ENCODE results near the gene SCAMP4.
"Not testable (repeated sequence)": the region's sequence is repeated elsewhere in the genome, so short reads cannot be mapped to it uniquely, and the experiment has no call there.

SCAMP4 gene

DNA sequence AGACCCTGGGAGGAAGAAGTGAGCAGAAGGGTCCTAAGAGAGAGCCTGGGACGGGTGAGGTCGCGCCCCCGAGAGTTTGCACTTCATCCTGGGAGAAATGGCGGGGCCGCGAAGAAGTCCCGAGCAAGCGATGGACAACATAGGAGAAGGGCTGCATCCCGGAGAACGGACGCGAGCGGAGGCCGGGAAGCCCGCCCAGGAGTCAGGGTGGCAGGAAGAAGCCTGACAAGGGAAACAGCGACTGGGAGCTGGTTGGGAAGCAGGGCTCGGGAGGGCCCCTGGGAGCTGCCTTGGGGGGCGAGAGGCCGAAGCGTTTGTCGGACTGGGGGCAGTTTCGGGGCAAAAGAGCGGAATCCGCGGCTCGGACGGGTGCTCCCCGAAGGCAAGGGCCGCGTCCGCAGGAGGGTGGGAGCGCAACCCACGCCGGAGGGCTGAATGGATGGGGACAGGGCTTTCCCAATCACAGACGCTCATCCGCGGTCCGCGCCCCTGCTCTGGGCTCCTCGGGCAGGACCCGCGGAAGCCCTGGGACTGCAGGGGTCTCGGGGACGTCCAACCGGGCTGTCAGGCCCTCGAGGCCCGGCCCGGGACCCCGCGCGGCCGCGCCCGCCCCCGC lies 20.4 kb upstream of the SCAMP4 start:
- DNase-seq (ENCODE audit: low read depth) = no peak
- TF ChIP-seq CTCF (IDR thresholded peaks at IDR 0.05; ENCODE audit: control insufficient read depth, insufficient read depth, low read depth, low read length, missing control alignments) = no peak

DNA sequence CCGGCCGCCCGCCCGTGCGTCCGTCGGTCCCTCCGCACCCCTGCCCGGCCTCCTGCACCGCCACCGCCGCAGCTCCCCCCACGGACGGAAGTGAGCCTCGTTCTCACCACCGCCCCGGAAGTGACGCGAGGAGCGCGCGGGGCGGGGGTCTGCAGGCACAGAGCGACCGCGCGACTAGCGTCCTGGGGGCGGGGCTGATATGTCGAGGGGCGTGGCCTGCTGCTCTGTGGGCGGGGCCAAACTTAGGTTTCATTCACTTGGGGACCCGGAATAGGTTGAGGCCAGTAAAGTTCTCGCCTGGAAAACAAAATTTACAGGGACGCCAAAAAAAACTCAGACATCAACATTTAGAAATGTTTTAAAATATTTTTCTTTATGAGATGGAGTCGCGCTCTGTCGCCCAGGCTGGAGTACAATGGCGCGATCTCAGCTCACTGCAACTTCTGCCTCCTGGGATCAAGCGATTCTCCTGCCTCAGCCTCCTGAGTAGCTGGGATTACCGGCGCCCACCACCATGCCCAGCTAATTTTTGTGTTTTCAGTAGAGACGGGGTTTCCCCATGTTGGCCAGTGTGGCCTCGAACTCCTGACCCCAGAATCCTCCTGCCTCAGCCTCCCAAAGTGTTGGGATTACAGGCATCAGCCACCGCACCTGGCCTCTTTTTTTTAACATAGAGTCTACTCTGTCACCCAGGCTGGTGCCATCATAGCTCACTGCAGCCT lies 19.6 kb upstream of the SCAMP4 start, which contains the start of gene ABHD17A:
Gene ABHD17A, minus strand, starts transcription at position 99 of the 722 bp plus-strand sequence. CDS start 3,930 bp downstream, outside the sequence.
- H3K4me3 ChIP-seq (ENCODE audit: control insufficient read depth, low read depth, low read length) = peak within 1 kb of the TSS; percentile 53
- peak; percentile 37 for DNase-seq (ENCODE audit: low read depth)

More for the DNA sequence above, 20.4 kb upstream of the SCAMP4 start:
- peak overlapping the region; percentile 53 for H3K4me3 ChIP-seq (ENCODE audit: control insufficient read depth, low read depth, low read length)

GRCh38 chr19:1886360-1886759 lies 18.8 kb upstream of the SCAMP4 start:
- DNase-seq (ENCODE audit: low read depth); H3K4me3 ChIP-seq (ENCODE audit: control insufficient read depth, low read depth, low read length): not testable (repeated sequence)

- no peak for DNase-seq (ENCODE audit: low read depth)
- H3K4me3 ChIP-seq (ENCODE audit: control insufficient read depth, low read depth, low read length) = no peak overlapping the region
- no peak for TF ChIP-seq CTCF (IDR thresholded peaks at IDR 0.05; ENCODE audit: control insufficient read depth, insufficient read depth, low read depth, low read length, missing control alignments)
Measured at GRCh38 chr19:1888385-1888784, 16.8 kb upstream of the SCAMP4 start.

GRCh38 chr19:1889907-1890306 lies 15.3 kb upstream of the SCAMP4 start:
- DNase-seq (ENCODE audit: low read depth) = no peak
- TF ChIP-seq CTCF (IDR thresholded peaks at IDR 0.05; ENCODE audit: control insufficient read depth, insufficient read depth, low read depth, low read length, missing control alignments) = no peak

GRCh38 chr19:1893791-1894190 lies 11.4 kb upstream of the SCAMP4 start:
- H3K4me3 ChIP-seq (ENCODE audit: control insufficient read depth, low read depth, low read length) = no peak overlapping the region
- no peak for TF ChIP-seq CTCF (IDR thresholded peaks at IDR 0.05; ENCODE audit: control insufficient read depth, insufficient read depth, low read depth, low read length, missing control alignments)

More at GRCh38 chr19:1889907-1890306, 15.3 kb upstream of the SCAMP4 start:
- no peak overlapping the region for H3K4me3 ChIP-seq (ENCODE audit: control insufficient read depth, low read depth, low read length)

DNA sequence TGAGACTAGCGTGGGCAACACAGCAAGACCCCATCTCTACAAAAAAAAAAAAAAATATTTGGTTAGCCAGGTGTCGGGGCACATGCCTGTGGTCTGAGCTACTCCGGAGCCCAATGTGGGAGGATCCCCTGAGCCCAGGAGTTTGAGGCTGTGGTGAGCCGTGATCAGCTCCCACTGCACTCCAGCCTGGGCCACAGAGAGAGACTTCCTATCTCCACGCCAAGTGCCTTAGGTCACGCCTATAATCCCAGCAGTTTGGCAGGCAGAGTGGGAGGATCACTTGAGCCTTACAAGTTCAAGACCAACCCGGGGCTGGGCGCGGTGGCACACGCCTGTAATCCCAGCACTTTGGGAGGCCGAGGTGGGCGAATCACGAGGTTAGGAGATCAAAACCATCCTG lies 8.7 kb upstream of the SCAMP4 start:
- DNase-seq (ENCODE audit: low read depth) = no peak
- TF ChIP-seq CTCF (IDR thresholded peaks at IDR 0.05; ENCODE audit: control insufficient read depth, insufficient read depth, low read depth, low read length, missing control alignments) = no peak
- H3K4me3 ChIP-seq (ENCODE audit: control insufficient read depth, low read depth, low read length) = no peak overlapping the region

More at GRCh38 chr19:1893791-1894190, 11.4 kb upstream of the SCAMP4 start:
- DNase-seq (ENCODE audit: low read depth) = no peak
